H1 (cell line): Measurements from ENCODE around the gene ADCK2. TPM values are rescaled to one million over a fixed set of nuclear protein-coding genes. Genes with fewer than 3 reads are reported as not detected.

Experiments used
- EP300 ChIP-seq, 2 experiments: IDR thresholded peaks; 1 replicate in 1 of 2; 2 replicates in 1 of 2; pipeline ENCODE4 v1.6.1; 2011 to 2012; ENCODE audit warnings: low read depth in 2 of 2, low read length in 2 of 2, mild to moderate bottlenecking in 2 of 2, borderline replicate concordance in 1 of 2, inconsistent platforms in 1 of 2, moderate library complexity in 1 of 2
- EZH2 ChIP-seq: fragments of 200-600 bp; sonication (generic); IDR thresholded peaks from 2 replicates; pipeline ENCODE4 v1.7.1; 2012; ENCODE audit warnings: low read depth, mild to moderate bottlenecking, moderate library complexity, low read length, inconsistent platforms; ENCODE audit not compliant: severe bottlenecking
- NANOG ChIP-seq: IDR thresholded peaks from 2 replicates; pipeline ENCODE4 v1.6.1; 2011; ENCODE audit warnings: low read length, low read depth, mild to moderate bottlenecking, inconsistent platforms; ENCODE audit not compliant: insufficient read depth, poor library complexity, severe bottlenecking
- POLR2AphosphoS5 ChIP-seq: IDR thresholded peaks from 2 replicates; pipeline ENCODE4 v1.6.1; 2011; ENCODE audit warnings: low read depth, low read length
- SAP30 ChIP-seq: fragments of 300-600 bp; sonication (generic); IDR thresholded peaks from 2 replicates; pipeline ENCODE4 v1.7.1; 2012; ENCODE audit warnings: low read length, moderate library complexity, mild to moderate bottlenecking, inconsistent platforms; ENCODE audit not compliant: insufficient read depth, insufficient replicate concordance
- TCF12 ChIP-seq: IDR thresholded peaks from 2 replicates; pipeline ENCODE4 v1.6.1; 2011; ENCODE audit warnings: low read depth, mild to moderate bottlenecking, low read length
- polyA plus RNA-seq, 7 experiments: library from polyadenylated mRNA; depleted of rRNA in 3 of 7; stranded (reverse) in 5 of 7; unstranded in 2 of 7; fragments of >200 nt in 5 of 7; fragments of 200-250 nt in 2 of 7; gene quantifications; 1 replicate in 5 of 7; 2 replicates in 1 of 7; 4 replicates in 1 of 7; pipeline versions ENCODE4 v1.2.1 to v1.2.3, GENCODE V29; 2011 to 2013; ENCODE audit warnings: missing spikeins in 2 of 7, mixed read lengths in 2 of 7
- total RNA-seq: library from RNA; stranded (reverse); fragmentation: NEBNext Ultra II Directional; extraction: Animal tissue kit (Norgen Biotek cat#: 25700); gene quantifications from 2 replicates; pipeline ENCODE4 v1.2.1, GENCODE V29; 2021
- TF ChIP-seq, protein P1 (sequence below): IDR thresholded peaks from 2 replicates; pipeline ENCODE4 v1.6.1; 2011; ENCODE audit warnings: low read length, improper control_type of control experiment

ADCK2 gene
- total and polyA plus RNA-seq, 2 of the 8 experiments (the other 6 are each of a cell fraction or from before 2014, with no cell fraction given), result 6.9 to 11.7 TPM

DNA sequence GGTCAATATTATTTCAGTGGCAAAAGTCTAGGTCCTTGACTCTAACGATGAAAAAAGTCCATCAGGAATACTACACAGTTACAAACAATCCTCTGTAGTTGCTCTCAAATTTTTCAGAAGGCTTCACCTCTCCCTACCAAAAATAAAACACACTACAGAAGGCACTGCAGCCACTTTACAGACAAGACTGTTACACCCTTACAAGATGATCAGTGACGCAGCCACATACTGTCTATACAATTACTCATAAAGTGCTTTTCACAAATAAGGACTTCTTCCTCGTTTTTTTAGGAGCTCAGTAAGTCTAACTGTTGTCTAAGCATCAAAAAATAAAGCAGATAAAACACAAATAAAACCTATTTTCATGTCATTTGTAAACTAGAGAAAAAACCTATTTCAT is 50.8 kb downstream of the ADCK2 start (continued):
- TF ChIP-seq SAP30, result no peak
- no peak for TF ChIP-seq EZH2
- TF ChIP-seq, protein P1, sequence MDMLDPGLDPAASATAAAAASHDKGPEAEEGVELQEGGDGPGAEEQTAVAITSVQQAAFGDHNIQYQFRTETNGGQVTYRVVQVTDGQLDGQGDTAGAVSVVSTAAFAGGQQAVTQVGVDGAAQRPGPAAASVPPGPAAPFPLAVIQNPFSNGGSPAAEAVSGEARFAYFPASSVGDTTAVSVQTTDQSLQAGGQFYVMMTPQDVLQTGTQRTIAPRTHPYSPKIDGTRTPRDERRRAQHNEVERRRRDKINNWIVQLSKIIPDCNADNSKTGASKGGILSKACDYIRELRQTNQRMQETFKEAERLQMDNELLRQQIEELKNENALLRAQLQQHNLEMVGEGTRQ, result no peak
- no peak for TF ChIP-seq NANOG
- TF ChIP-seq TCF12, result no peak
- TF ChIP-seq EP300 (IDR thresholded peaks at IDR 0.05; ENCODE audit: borderline replicate concordance in 1 of 2, low read depth in 2 of 2, low read length in 2 of 2), result no peak
- TF ChIP-seq POLR2AphosphoS5, result no peak
- TF ChIP-seq, all 59 proteins: peak for 0
